ENCODE measurements around the gene EML5.

EML5 gene

GRCh38 chr14:88746052-88746451 is 46.7 kb downstream of the EML5 start:
- Mint-ChIP-seq H3K27me3 (no peaks in the 10 kb centered on the region), H3K36me3 (ENCODE audit: insufficient read depth) (no peaks in the 10 kb centered on the region), H3K9me3 (no peaks in the 10 kb centered on the region), H3K4me1 (ENCODE audit: low read depth in 2 of 2) (no peaks in the 10 kb centered on the region), H3K27ac (no peak overlapping the region), H3K4me3 (no peak overlapping the region)
- ATAC-seq (replicated peaks) = no peak
- DNase-seq = no peak

GRCh38 chr14:88737245-88737644 is 55.5 kb downstream of the EML5 start:
- H3K4me3 Mint-ChIP-seq = no peak overlapping the region
- no peaks in the 10 kb centered on the region for H3K4me1 Mint-ChIP-seq (ENCODE audit: low read depth in 2 of 2)

GRCh38 chr14:88733121-88733520 is 59.6 kb downstream of the EML5 start:
- no peak overlapping the region for H3K27ac Mint-ChIP-seq
- ATAC-seq (replicated peaks) = no peak
- H3K9me3 Mint-ChIP-seq = no peaks in the 10 kb centered on the region
- no peaks in the 10 kb centered on the region for H3K27me3 Mint-ChIP-seq
- H3K4me1 Mint-ChIP-seq (ENCODE audit: low read depth in 2 of 2) = no peaks in the 10 kb centered on the region
- no peak overlapping the region for H3K4me3 Mint-ChIP-seq
- peaks cover 2% of the 10 kb centered on the region for H3K36me3 Mint-ChIP-seq (ENCODE audit: insufficient read depth)
- no peak for DNase-seq

More at GRCh38 chr14:88737245-88737644, 55.5 kb downstream of the EML5 start:
- Mint-ChIP-seq H3K27me3 (no peaks in the 10 kb centered on the region), H3K36me3 (ENCODE audit: insufficient read depth) (peaks cover 2% of the 10 kb centered on the region), H3K9me3 (no peaks in the 10 kb centered on the region), H3K27ac (no peak overlapping the region)
- DNase-seq (no peak), ATAC-seq (replicated peaks) (no peak)

GRCh38 chr14:88729159-88729558 is 63.6 kb downstream of the EML5 start:
- no peak overlapping the region for H3K4me3 Mint-ChIP-seq
- no peak overlapping the region for H3K27ac Mint-ChIP-seq
- no peaks in the 10 kb centered on the region for H3K36me3 Mint-ChIP-seq (ENCODE audit: insufficient read depth)
- H3K9me3 Mint-ChIP-seq = no peaks in the 10 kb centered on the region
- DNase-seq = no peak
- H3K4me1 Mint-ChIP-seq (ENCODE audit: low read depth in 2 of 2) = no peaks in the 10 kb centered on the region
- H3K27me3 Mint-ChIP-seq = no peaks in the 10 kb centered on the region
- ATAC-seq (replicated peaks) = no peak

GRCh38 chr14:88727057-88727456 is 65.7 kb downstream of the EML5 start:
- Mint-ChIP-seq H3K4me1 (ENCODE audit: low read depth in 2 of 2) (no peaks in the 10 kb centered on the region), H3K9me3 (peaks cover 0 to 2% of the 10 kb centered on the region in 2 donors), H3K27me3 (no peaks in the 10 kb centered on the region), H3K4me3 (no peak overlapping the region), H3K36me3 (ENCODE audit: insufficient read depth) (no peaks in the 10 kb centered on the region), H3K27ac (no peak overlapping the region)
- no peak for DNase-seq
- no peak for ATAC-seq (replicated peaks)

- H3K4me3 Mint-ChIP-seq = no peak overlapping the region
- H3K36me3 Mint-ChIP-seq (ENCODE audit: insufficient read depth) = no peaks in the 10 kb centered on the region
- H3K9me3 Mint-ChIP-seq = no peaks in the 10 kb centered on the region
- H3K27ac Mint-ChIP-seq = no peak overlapping the region
- no peaks in the 10 kb centered on the region for H3K4me1 Mint-ChIP-seq (ENCODE audit: low read depth in 2 of 2)
- DNase-seq (no peak), ATAC-seq (replicated peaks) (no peak)
- H3K27me3 Mint-ChIP-seq = no peaks in the 10 kb centered on the region
These were observed 82.0 kb downstream of the EML5 start for GRCh38 chr14:88710709-88711108.

GRCh38 chr14:88707088-88707487 is 85.7 kb downstream of the EML5 start:
- DNase-seq (no peak), ATAC-seq (replicated peaks) (no peak)
- Mint-ChIP-seq H3K4me3 (no peak overlapping the region), H3K27ac (no peak overlapping the region), H3K36me3 (ENCODE audit: insufficient read depth) (no peaks in the 10 kb centered on the region), H3K9me3 (no peaks in the 10 kb centered on the region), H3K27me3 (no peaks in the 10 kb centered on the region), H3K4me1 (ENCODE audit: low read depth in 2 of 2) (no peaks in the 10 kb centered on the region)

GRCh38 chr14:88706425-88706824 is 86.3 kb downstream of the EML5 start:
- DNase-seq = no peak
- Mint-ChIP-seq H3K27ac (no peak overlapping the region), H3K9me3 (no peaks in the 10 kb centered on the region), H3K4me3 (no peak overlapping the region), H3K36me3 (ENCODE audit: insufficient read depth) (no peaks in the 10 kb centered on the region), H3K4me1 (ENCODE audit: low read depth in 2 of 2) (no peaks in the 10 kb centered on the region), H3K27me3 (no peaks in the 10 kb centered on the region)
- no peak for ATAC-seq (replicated peaks)

GRCh38 chr14:88698651-88699050 is 94.1 kb downstream of the EML5 start:
- H3K4me1 Mint-ChIP-seq (ENCODE audit: low read depth in 2 of 2) = no peaks in the 10 kb centered on the region
- DNase-seq = no peak
- H3K36me3 Mint-ChIP-seq (ENCODE audit: insufficient read depth) = no peaks in the 10 kb centered on the region
- H3K27ac Mint-ChIP-seq = no peak overlapping the region
- no peak overlapping the region for H3K4me3 Mint-ChIP-seq
- no peaks in the 10 kb centered on the region for H3K9me3 Mint-ChIP-seq
- no peaks in the 10 kb centered on the region for H3K27me3 Mint-ChIP-seq
- ATAC-seq (replicated peaks) = no peak

- Mint-ChIP-seq H3K36me3 (ENCODE audit: insufficient read depth) (no peaks in the 10 kb centered on the region), H3K9me3 (no peaks in the 10 kb centered on the region), H3K4me3 (no peak overlapping the region), H3K27ac (no peak overlapping the region), H3K27me3 (no peaks in the 10 kb centered on the region), H3K4me1 (ENCODE audit: low read depth in 2 of 2) (no peaks in the 10 kb centered on the region)
- no peak for DNase-seq
- ATAC-seq (replicated peaks) = no peak
These were observed 96.9 kb downstream of the EML5 start for GRCh38 chr14:88695870-88696269.

- Mint-ChIP-seq H3K4me3 (no peak overlapping the region), H3K27me3 (no peaks in the 10 kb centered on the region), H3K9me3 (no peaks in the 10 kb centered on the region), H3K4me1 (ENCODE audit: low read depth in 2 of 2) (no peaks in the 10 kb centered on the region), H3K27ac (no peak overlapping the region), H3K36me3 (ENCODE audit: insufficient read depth) (peaks cover 3% of the 10 kb centered on the region)
- ATAC-seq (replicated peaks) = no peak
- DNase-seq = no peak
These were observed 104.4 kb downstream of the EML5 start for GRCh38 chr14:88688386-88688785.

- Mint-ChIP-seq H3K4me3 (no peak overlapping the region), H3K4me1 (ENCODE audit: low read depth in 2 of 2) (no peaks in the 10 kb centered on the region), H3K27me3 (no peaks in the 10 kb centered on the region), H3K36me3 (ENCODE audit: insufficient read depth) (peaks cover 3% of the 10 kb centered on the region), H3K9me3 (no peaks in the 10 kb centered on the region), H3K27ac (no peak overlapping the region)
- DNase-seq = no peak
- ATAC-seq (replicated peaks) = no peak
These were observed 109.6 kb downstream of the EML5 start for GRCh38 chr14:88683119-88683518.

- ATAC-seq (replicated peaks) (peak; percentile 80), DNase-seq (no peak)
- H3K4me3 Mint-ChIP-seq = no peak overlapping the region
- no peaks in the 10 kb centered on the region for H3K9me3 Mint-ChIP-seq
- peaks cover 3% of the 10 kb centered on the region for H3K36me3 Mint-ChIP-seq (ENCODE audit: insufficient read depth)
- H3K4me1 Mint-ChIP-seq (ENCODE audit: low read depth in 2 of 2) = no peaks in the 10 kb centered on the region
- peak overlapping the region in 1 of 2 donors; percentile 19 for H3K27ac Mint-ChIP-seq
- H3K27me3 Mint-ChIP-seq = no peaks in the 10 kb centered on the region
These were observed 110.1 kb downstream of the EML5 start for GRCh38 chr14:88682495-88683114.

- Mint-ChIP-seq H3K27ac (peak overlapping the region in 1 of 2 donors; percentile 19), H3K4me1 (ENCODE audit: low read depth in 2 of 2) (no peaks in the 10 kb centered on the region), H3K27me3 (no peaks in the 10 kb centered on the region), H3K4me3 (no peak overlapping the region), H3K36me3 (ENCODE audit: insufficient read depth) (peaks cover 3% of the 10 kb centered on the region), H3K9me3 (no peaks in the 10 kb centered on the region)
- DNase-seq (no peak), ATAC-seq (replicated peaks) (peak; percentile 16)
These were observed 110.8 kb downstream of the EML5 start for GRCh38 chr14:88681755-88682494.
